Esophagus (tissue), 2 donors: ENCODE measurements around the gene C11orf52. TPM values are rescaled to one million over a fixed set of nuclear protein-coding genes. Genes with fewer than 3 reads are reported as not detected.

Experiments
- H3K27ac ChIP-seq, 2 donors: one replicate each; pipeline ENCODE4 v1.5.1; 2013; ENCODE audit warnings: low read depth in 2 of 2, mild to moderate bottlenecking in 2 of 2, inconsistent platforms in 1 of 2, low read length in 1 of 2, moderate library complexity in 1 of 2
- H3K27me3 ChIP-seq, 2 donors: one replicate each; pipeline ENCODE4 v1.6.1; 2013; ENCODE audit warnings: low read length in 2 of 2, control low read depth in 1 of 2, mild to moderate bottlenecking in 1 of 2; ENCODE audit not compliant: insufficient read depth in 2 of 2, control insufficient read depth in 1 of 2
- H3K36me3 ChIP-seq, 2 donors: one replicate each; pipeline ENCODE4 v1.6.1; 2013; ENCODE audit warnings: low read length in 1 of 2; ENCODE audit not compliant: control insufficient read depth in 2 of 2, insufficient read depth in 2 of 2
- H3K4me1 ChIP-seq, 2 donors: one replicate each; pipeline ENCODE4 v1.6.1; 2013; ENCODE audit warnings: low read length in 1 of 2; ENCODE audit not compliant: control insufficient read depth in 2 of 2, insufficient read depth in 2 of 2
- H3K4me3 ChIP-seq, 2 donors: one replicate each; pipeline ENCODE4 v1.5.1; 2013; ENCODE audit warnings: low read length in 2 of 2, mild to moderate bottlenecking in 2 of 2, low read depth in 1 of 2, moderate library complexity in 1 of 2
- H3K9me3 ChIP-seq, 2 donors: one replicate each; pipeline ENCODE4 v1.6.1; 2013; ENCODE audit warnings: mild to moderate bottlenecking in 2 of 2, low read depth in 1 of 2, low read length in 1 of 2, moderate library complexity in 1 of 2; ENCODE audit not compliant: control insufficient read depth in 2 of 2, insufficient read depth in 1 of 2
- WGBS, 2 donors: extraction: QIAGEN DNeasy Blood & Tissue Kit; methylation state at CpG; one replicate each; pipeline ENCODE4 v1.1.7; 2013; 5-methylcytosine and 5-hydroxymethylcytosine counted together
- polyA plus RNA-seq, 2 donors: library from polyadenylated mRNA; stranded (reverse); fragments of 200-250 nt; gene quantifications; one replicate each; pipeline ENCODE4 v1.2.3, GENCODE V29; 2013
- donor health status: healthy with polysubstance abuse.
- donor health status: Bipolar disorder and iron deficiency.

The C11orf52 gene
- polyA plus RNA-seq, 2 donors = 6.5 to 6.6 TPM

DNA sequence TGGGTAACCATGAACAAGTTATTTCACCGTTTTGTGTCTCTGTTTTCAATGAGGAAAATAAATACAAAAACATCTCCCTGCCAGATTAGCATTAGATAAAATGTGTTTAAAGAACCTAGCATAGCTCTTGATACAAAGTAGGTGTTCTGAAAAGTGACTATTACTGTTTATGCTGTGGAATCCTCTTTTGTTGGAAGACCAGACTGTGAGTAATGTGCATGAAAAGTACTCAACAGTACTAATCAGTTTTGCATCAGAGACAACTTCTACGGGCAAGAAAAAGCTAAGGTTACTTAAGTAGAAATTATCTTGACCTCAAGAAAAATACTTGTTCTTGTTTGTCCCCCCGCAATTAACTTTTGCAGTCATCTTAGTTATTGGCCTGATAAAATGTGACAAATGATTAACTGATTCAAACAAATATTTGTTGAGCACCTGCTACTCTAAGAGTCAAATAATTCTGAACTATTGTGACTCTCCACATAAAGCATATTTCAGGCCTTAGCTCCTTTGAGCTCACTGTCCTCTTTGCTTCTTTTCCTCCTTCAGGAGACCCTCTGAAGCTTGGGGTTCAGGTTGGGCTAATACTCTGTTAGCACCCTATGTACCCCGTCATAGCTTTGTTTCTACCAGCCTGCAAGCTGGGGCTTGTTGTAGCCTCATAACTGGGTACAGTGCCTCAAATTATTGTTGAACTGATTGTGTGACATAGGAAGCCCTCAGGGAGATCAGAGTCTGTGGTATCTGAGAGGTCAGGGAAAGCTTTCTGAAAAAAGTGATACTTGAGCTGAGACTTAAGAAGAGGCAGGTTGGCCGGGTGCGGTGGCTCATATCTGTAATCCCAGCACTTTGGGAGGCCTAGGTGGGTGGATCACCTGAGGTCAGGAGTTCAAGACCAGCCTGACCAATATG lies 42.9 kb downstream of the C11orf52 start:
- Histone ChIP-seq H3K4me1 (no peaks in the 10 kb centered on the region), H3K27ac (peak overlapping the region; percentile 27 to 34), H3K27me3 (no peaks in the 10 kb centered on the region), H3K9me3 (no peaks in the 10 kb centered on the region), H3K4me3 (no peak overlapping the region), H3K36me3 (no peaks in the 10 kb centered on the region)
- whole genome bisulfite sequencing, 2 donors = 64 to 68% methylated on average over 6 of the region's 6 CpGs

DNA sequence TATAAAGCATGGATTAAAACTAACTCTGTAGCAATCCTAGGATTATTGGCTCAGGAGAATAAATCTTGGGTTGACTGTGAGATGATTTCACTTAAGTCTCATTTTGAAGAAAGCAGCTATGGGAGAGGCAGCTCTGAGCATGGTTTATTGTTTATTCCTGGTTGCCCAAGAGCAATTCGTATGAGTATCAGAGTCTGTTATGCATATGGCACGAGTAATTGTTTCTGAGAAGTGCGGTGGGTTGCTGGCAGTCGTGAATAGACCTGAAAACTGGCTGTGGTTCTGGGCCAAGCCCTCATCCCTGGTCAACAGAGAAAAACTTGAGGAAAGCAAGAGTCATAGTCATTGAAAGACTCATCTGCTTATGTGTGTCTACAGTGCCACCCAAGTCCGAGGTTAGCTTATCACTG lies 45.2 kb downstream of the C11orf52 start:
- H3K4me1 ChIP-seq = no peaks in the 10 kb centered on the region
- peak overlapping the region in 1 of 2 donors; percentile 78 for H3K27ac ChIP-seq
- H3K9me3 ChIP-seq = no peaks in the 10 kb centered on the region
- no peaks in the 10 kb centered on the region for H3K27me3 ChIP-seq
- no peak overlapping the region for H3K4me3 ChIP-seq
- WGBS, 2 donors = 56% methylated on average over 5 of the region's 5 CpGs
- no peaks in the 10 kb centered on the region for H3K36me3 ChIP-seq

DNA sequence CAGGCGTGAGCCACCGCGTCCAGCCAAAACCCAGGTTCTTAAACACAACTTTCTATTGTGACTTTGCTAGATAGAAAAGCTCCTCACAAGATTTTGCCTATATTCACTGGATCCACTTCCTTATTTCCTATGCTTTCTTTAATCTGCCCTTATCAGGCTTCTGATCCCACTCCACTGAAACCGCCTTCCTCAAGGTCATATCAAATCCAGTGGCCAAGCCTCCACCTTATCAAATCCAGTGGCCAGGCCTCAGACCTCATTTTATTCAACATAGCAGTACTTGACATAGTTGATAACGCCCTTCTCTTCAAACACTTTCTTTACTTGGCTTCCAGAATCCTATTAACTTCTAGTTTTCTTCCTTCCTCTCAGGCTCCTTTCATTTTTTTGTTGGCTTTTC lies 48.0 kb downstream of the C11orf52 start:
- Histone ChIP-seq H3K4me3 (no peak overlapping the region), H3K27ac (no peak overlapping the region)
- WGBS, 2 donors = 91% methylated on average over 5 of the region's 5 CpGs

DNA sequence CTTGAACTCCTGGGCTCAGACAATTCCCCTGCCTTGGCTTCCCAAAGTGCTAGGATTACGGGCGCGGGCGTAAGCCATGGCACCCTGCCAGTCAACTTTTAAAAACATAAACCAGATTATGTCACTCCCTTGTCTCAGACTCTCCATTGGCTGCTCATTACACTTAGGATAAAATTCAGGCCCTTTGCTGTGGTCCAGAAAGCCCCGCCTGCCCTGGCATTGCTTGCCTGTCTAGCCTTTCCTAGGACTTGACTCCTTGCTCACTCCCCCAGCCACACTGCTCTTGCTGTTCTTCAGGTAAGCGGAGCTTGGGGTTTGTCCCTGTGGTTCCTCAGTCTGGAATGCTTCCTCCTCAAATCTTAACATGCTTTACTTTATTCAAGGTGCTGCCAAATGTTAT lies 48.9 kb downstream of the C11orf52 start:
- Histone ChIP-seq H3K4me1 (no peaks in the 10 kb centered on the region), H3K27ac (no peak overlapping the region), H3K4me3 (no peak overlapping the region), H3K36me3 (no peaks in the 10 kb centered on the region), H3K9me3 (no peaks in the 10 kb centered on the region), H3K27me3 (no peaks in the 10 kb centered on the region)
- WGBS, 2 donors = 57 to 67% methylated on average over 6 of the region's 6 CpGs

More for the DNA sequence above, 48.0 kb downstream of the C11orf52 start:
- Histone ChIP-seq H3K27me3 (no peaks in the 10 kb centered on the region), H3K9me3 (no peaks in the 10 kb centered on the region), H3K4me1 (no peaks in the 10 kb centered on the region), H3K36me3 (no peaks in the 10 kb centered on the region)

DNA sequence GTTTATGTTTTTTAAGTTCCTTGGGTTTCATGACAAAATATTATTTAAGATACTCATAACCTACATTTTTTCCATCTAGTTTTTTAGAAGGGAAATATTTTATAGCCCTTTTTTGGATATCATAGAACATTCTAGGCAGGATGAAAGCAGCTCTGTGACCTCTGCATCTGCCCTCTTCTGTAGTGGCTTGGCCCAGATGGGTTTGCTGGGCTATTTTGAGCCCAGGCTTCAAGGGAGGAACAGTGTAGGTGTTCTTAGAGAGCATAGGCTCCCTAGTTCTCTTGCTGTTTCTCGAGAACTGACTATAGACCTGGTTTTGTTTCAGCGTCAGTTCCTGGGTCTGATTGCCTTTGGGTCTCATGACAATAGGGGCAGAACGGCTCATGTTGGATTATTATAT lies 50.6 kb downstream of the C11orf52 start:
- Histone ChIP-seq H3K27me3 (no peaks in the 10 kb centered on the region), H3K4me1 (no peaks in the 10 kb centered on the region), H3K9me3 (no peaks in the 10 kb centered on the region), H3K4me3 (no peak overlapping the region), H3K36me3 (no peaks in the 10 kb centered on the region), H3K27ac (no peak overlapping the region)
- 95 to 99% methylated on average over 3 of the region's 3 CpGs for WGBS, 2 donors

DNA sequence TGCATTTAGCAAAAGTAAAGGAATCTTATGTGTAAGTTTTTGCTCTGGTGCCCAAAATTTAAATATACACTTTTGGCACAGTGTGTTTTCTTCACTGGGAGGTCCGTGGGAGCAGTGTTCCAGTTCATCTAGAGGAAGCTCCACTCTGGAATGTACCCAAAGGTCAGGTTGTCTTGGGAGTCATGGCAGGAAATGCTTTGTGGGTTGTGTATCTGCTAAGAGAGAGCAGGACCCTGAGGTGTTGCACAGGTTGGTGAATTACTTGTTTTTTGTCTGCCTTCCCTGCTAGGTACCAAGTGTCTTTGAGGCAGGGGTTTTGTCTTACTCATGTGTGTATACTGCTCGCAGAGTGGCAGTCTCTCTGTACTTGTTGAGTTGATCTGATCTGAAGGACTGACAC lies 55.7 kb downstream of the C11orf52 start:
- 72 to 83% methylated on average over 2 of the region's 2 CpGs for WGBS, 2 donors
- no peak overlapping the region for H3K4me3 ChIP-seq
- H3K4me1 ChIP-seq = peaks cover 0 to 6% of the 10 kb centered on the region in 2 donors

DNA sequence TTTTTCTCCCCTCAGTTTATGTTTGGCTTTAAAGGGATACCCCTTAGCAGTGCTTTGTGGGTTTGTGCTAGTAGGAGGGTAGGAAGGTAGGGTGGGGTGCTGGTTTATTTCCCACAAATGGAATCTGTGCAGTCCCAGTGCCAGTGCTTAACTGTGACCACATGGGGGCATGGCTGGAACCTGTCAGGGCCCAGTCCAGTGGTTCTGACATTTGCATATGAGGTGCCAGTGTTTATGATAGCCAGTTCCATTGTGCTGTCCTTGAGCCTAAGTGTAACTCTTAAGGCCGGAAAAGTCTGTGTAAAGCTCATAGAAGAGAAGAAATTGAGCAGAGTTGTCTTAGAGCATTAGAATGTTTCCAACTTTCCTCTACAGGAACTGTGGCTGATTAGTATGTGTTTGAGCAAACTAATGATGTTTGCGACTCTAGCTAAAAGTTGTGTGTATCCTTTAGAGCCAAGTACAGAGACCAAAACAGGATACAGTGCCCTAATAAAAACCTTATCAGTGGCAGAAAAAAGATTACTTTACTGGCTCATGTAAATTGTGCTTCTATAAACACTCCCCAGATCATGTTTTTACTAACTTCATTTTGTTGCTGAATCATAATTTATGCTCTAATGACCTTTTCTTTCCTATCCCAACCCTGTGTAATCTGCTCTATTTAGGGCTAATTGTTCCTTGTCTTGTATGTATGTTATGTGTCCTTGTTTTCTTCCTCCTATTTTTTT lies 56.5 kb downstream of the C11orf52 start:
- H3K4me1 ChIP-seq = peaks cover 0 to 6% of the 10 kb centered on the region in 2 donors

More for the DNA sequence above, 55.7 kb downstream of the C11orf52 start:
- no peaks in the 10 kb centered on the region for H3K36me3 ChIP-seq
- no peaks in the 10 kb centered on the region for H3K9me3 ChIP-seq
- no peak overlapping the region for H3K27ac ChIP-seq
- no peaks in the 10 kb centered on the region for H3K27me3 ChIP-seq

DNA sequence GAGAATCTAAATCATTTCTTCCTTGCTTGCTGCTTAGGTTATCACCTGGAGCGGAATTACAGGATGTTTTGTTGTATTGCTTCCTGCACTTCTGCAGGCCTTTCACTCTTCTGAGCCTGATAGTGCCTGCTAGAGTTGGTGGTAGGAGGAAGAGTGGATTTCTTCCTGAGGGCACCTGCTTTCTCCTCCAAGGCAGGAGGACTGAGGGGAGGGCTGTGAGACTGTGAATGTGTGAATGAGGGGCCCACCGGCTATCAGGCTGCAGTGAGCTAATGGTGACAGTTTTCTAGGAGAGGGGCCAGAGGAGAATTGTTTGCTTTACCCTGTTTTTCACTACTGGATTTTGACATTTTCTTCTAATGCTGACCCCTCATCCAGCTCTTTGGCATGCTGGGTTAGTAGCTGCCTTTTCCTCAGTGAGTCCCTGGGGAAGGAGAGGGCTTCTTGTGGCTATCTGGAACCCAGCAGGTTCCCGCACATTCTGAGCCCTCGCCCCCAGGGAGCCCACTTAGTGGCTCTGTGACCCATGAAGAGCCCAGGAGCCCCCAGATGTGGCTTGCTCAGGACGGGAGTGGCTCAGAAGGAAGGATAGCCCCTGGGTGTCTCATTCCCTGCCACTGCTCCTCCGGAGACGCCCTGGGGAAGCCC lies 57.5 kb downstream of the C11orf52 start:
- Histone ChIP-seq H3K27ac (peak overlapping the region; percentile 84 to 85), H3K9me3 (no peaks in the 10 kb centered on the region), H3K4me3 (peak overlapping the region in 1 of 2 donors; percentile 50), H3K36me3 (no peaks in the 10 kb centered on the region), H3K27me3 (no peaks in the 10 kb centered on the region), H3K4me1 (peaks cover 0 to 6% of the 10 kb centered on the region in 2 donors)
- WGBS, 2 donors = 58 to 66% methylated on average over 7 of the region's 7 CpGs

More for the DNA sequence above, 56.5 kb downstream of the C11orf52 start:
- no peaks in the 10 kb centered on the region for H3K36me3 ChIP-seq
- H3K4me3 ChIP-seq = no peak overlapping the region
- no peaks in the 10 kb centered on the region for H3K9me3 ChIP-seq
- 55 to 66% methylated on average over 2 of the region's 2 CpGs for WGBS, 2 donors
- H3K27me3 ChIP-seq = no peaks in the 10 kb centered on the region
- H3K27ac ChIP-seq = peak overlapping the region; percentile 16 to 52
